Sigmoid colon (tissue), 4 donors: ENCODE results near the gene OSCP1.

Source experiments
- CTCF ChIP-seq, 4 experiments: fragments of 450-650 bp in 3 of 4; fragments of 200-600 bp in 1 of 4; IDR thresholded peaks; one replicate each; pipeline ENCODE4 v1.5.1; 2016 to 2019; ENCODE audit warnings: antibody characterized with exemption in 4 of 4, mild to moderate bottlenecking in 3 of 4, moderate library complexity in 2 of 4
- EP300 ChIP-seq, 4 donors: sonication (generic); formaldehyde crosslinking; IDR thresholded peaks; one replicate each; pipeline ENCODE4 v1.6.1; 2017; ENCODE audit warnings: antibody characterized with exemption in 4 of 4
- POLR2AphosphoS5 ChIP-seq, 4 donors: sonication (generic); formaldehyde crosslinking; IDR thresholded peaks; one replicate each; pipeline ENCODE4 v1.6.1; 2017; ENCODE audit warnings: antibody characterized with exemption in 4 of 4

DNA sequence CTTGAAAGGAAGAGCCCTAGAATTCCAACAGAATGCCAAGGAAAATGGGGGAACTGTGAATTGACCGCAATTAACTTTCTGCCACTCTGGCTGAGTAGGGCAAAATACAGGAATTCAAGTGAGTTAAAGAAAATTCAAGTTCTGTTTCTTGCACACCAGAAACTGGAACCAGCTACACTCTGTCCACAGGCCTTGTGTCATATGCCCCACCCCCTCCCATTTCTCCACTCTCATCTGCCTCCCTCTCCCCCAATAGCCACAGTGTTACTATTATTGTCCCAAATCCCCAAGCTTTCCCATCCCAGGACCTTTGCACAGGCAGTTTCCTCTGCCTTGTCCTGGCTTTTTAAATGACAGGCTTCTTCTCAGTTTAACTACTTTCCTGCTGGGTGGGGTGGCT is 60.3 kb downstream of the OSCP1 start:
- TF ChIP-seq CTCF (IDR thresholded peaks at IDR 0.05) (no peak), EP300 (IDR thresholded peaks at IDR 0.05) (no peak), POLR2AphosphoS5 (IDR thresholded peaks at IDR 0.05) (no peak)
